C4-2B (cell line): ENCODE measurements around the gene CFAP45.

Source experiments
- H3K27ac ChIP-seq: fragments of 450-650 bp; 2 replicates; pipeline ENCODE4 v1.5.1; 2017
- ZFX ChIP-seq: fragments of 450-650 bp; IDR thresholded peaks from 2 replicates; pipeline ENCODE4 v1.6.1; 2017
- TF ChIP-seq, protein P1 (sequence below): fragments of 450-650 bp; conservative IDR thresholded peaks from 2 replicates; pipeline ENCODE4 v1.5.1; 2017; ENCODE audit warnings: mild to moderate bottlenecking

CFAP45 gene

DNA sequence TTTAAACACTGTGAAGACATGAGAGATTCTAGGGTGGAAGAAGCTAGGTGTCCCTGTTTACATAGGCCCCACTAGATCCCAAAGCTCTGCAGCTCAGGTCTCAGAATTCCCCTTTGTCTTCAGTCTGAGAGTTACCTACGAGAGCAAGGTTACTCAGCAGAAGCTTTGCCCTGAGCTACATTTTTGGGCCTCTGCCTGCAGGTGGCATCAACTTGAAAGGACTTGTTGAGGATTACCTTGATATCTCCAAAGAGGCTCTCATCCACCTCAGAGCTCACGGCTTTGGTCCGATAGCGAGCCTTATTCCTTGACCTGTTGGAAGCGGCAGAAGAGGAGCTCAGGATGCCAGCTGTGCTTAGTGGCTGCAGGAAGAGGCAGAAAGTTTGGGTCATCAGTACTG, 7.0 kb downstream of the CFAP45 start:
- no peak for TF ChIP-seq ZFX
- TF ChIP-seq, protein P1, sequence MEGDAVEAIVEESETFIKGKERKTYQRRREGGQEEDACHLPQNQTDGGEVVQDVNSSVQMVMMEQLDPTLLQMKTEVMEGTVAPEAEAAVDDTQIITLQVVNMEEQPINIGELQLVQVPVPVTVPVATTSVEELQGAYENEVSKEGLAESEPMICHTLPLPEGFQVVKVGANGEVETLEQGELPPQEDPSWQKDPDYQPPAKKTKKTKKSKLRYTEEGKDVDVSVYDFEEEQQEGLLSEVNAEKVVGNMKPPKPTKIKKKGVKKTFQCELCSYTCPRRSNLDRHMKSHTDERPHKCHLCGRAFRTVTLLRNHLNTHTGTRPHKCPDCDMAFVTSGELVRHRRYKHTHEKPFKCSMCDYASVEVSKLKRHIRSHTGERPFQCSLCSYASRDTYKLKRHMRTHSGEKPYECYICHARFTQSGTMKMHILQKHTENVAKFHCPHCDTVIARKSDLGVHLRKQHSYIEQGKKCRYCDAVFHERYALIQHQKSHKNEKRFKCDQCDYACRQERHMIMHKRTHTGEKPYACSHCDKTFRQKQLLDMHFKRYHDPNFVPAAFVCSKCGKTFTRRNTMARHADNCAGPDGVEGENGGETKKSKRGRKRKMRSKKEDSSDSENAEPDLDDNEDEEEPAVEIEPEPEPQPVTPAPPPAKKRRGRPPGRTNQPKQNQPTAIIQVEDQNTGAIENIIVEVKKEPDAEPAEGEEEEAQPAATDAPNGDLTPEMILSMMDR, result no peak
- no peak overlapping the region for H3K27ac ChIP-seq

DNA sequence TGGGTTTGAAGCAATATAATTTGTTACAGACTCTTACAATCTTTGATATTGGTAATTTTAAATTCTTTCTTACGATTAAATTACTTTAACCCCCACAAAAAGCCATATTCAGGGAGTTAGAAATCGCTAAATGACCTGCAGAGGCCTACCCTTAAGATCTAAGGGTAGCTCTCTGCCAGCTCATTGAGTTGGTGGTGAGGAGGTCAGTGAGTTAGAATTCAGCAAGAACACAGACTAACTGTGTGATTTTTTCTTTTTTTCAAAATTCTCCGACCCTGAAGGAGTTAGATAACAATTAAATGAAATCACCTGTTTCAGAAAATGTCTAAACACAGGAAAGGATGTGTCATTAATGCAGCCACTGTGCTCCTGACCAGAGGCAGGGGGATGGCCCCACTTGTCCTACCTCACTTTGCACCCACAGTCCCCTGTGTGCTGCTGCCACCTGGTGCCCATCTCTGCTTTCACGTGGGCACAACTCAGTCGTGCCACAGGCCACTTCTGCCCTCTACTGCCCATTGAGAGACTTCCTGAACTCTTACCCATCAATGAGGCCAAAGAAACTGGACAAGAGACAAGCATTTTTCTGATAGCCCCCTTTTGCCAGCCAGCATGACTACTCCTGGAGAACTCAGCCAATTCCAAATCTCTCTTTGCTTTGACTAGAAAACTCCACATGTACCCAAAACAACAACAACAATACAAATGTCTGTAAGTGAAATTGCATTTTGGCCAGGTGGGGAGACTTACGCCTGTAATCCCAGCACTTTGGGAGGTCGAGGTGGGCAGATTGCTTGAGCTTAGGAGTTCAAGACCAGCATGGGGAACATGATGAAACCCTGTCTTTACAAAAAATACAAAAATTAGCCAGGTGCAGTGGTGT, 8.4 kb downstream of the CFAP45 start:
- no peak for TF ChIP-seq ZFX
- TF ChIP-seq, protein P1, result peak; percentile 100

DNA sequence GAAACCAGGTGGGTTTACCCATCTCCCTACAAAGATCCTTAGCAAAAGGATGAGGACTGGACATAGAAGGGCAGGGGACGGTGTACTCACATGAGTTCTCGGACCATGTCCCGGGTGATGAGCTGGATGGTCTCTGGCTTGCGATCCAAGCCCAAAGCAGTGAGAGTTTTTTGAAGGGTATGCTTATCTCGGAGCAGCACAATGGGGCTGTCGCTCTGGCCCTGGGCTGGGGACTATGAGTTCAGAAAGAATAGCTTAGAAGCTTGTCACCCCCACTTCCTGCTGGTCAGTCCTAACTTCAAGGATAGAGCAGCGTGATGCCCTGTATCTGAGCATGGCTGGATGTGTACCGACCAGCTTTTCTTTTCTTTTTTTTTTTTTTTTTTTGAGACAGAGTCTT, 9.6 kb downstream of the CFAP45 start:
- no peak for TF ChIP-seq ZFX
- TF ChIP-seq, protein P1, result no peak
- H3K27ac ChIP-seq, result no peak overlapping the region

More for the DNA sequence above, 8.4 kb downstream of the CFAP45 start:
- no peak overlapping the region for H3K27ac ChIP-seq

DNA sequence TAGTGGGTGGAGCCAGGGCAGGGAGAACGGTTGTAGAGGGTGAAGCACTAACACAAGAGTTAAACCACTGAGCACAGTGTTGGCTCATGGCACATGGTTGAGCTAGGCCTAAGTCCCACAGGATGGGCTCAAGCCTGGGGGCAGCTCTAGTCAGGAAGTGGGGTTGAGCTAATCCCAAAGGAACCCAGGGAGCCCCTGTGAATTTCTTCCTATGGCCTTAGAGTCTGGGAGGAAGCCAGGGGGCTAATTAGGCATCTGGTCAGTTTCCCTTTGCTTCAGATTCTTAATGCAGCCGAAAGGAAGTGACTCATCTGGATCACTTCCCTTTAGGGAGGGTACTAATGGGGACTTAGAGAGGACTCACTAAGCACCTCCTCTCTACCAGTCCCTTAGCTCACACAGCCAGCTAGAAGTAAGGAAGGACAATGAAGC, 10.1 kb downstream of the CFAP45 start:
- TF ChIP-seq, protein P1, result no peak
- TF ChIP-seq ZFX, result no peak
- no peak overlapping the region for H3K27ac ChIP-seq

DNA sequence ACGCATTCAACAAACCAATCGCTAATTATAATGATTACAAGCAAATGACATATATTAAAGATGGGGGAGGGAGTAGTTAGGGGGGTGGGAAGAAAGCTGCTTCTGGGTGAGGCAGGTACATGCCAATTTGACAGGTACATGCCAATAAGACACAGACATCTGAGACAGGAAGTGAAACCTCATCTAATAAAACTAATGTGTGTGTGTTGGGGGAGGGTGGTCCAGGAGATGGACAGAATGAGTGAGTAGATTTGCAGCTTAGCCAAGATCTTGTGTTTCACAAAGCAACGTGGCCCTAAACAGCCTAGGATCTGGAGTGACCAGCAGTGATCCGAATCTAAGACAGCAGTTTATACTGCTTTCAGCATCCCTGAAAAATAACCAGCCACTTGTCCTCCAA, 10.8 kb downstream of the CFAP45 start:
- no peak overlapping the region for H3K27ac ChIP-seq
- no peak for TF ChIP-seq ZFX
- TF ChIP-seq, protein P1, result no peak

DNA sequence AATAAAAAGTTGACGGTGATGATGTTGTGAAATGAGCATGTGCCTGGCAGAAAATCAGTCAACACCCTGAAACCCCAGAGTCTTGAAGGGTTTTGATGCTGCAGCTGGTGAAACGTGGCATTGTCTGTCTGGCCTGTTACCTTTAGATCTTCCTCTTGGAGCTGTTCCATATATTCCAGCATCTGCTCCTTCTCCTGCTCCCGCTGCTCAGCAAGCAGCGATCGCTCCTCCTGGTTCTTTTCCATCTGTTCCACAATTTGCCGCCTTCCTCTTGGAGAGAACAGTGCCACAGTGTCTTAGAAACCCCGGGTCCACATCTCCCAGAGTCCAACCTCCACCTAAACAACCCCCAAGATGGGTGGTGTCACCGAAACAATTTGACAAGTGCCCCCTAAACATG, 15.7 kb downstream of the CFAP45 start:
- H3K27ac ChIP-seq, result no peak overlapping the region
- TF ChIP-seq, protein P1, result no peak
- no peak for TF ChIP-seq ZFX

DNA sequence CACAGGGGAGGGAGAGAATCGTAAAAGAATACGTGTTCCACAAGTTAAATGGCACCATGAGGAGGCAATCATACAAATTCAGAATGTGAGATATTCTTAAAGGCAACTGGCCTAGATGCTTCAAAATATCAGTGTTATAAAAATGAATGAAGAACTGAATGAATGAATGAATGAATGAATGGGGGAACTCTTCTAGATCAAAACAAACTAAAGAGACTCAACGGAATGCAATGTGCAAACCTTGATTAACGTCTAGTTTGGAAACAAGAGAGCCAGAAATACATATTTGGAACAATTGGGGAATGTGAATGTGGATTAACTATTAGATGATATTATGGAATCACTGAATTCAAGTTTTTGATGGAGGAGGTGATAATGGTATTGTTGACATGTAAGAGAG, 16.8 kb downstream of the CFAP45 start:
- no peak for TF ChIP-seq ZFX
- TF ChIP-seq, protein P1, result no peak
- no peak overlapping the region for H3K27ac ChIP-seq
